Mammary epithelial cell (primary cell): ENCODE data around the gene PCNX4.

Experiments
- EZH2 ChIP-seq: IDR thresholded peaks from 2 replicates; pipeline ENCODE4 v1.6.1; 2012; ENCODE audit warnings: low read length, inconsistent platforms, borderline replicate concordance
- TF ChIP-seq, protein P1 (sequence below), 2 donors: IDR thresholded peaks in 1 of 2; conservative IDR thresholded peaks in 1 of 2; 2 replicates each; pipeline ENCODE4 v1.5.1; 2011 to 2012; ENCODE audit warnings: inconsistent platforms in 2 of 2, low read length in 2 of 2, mild to moderate bottlenecking in 2 of 2, control low read depth in 1 of 2, low read depth in 1 of 2; ENCODE audit not compliant: insufficient read depth in 1 of 2; ENCODE audit errors: extremely low read depth in 1 of 2

DNA sequence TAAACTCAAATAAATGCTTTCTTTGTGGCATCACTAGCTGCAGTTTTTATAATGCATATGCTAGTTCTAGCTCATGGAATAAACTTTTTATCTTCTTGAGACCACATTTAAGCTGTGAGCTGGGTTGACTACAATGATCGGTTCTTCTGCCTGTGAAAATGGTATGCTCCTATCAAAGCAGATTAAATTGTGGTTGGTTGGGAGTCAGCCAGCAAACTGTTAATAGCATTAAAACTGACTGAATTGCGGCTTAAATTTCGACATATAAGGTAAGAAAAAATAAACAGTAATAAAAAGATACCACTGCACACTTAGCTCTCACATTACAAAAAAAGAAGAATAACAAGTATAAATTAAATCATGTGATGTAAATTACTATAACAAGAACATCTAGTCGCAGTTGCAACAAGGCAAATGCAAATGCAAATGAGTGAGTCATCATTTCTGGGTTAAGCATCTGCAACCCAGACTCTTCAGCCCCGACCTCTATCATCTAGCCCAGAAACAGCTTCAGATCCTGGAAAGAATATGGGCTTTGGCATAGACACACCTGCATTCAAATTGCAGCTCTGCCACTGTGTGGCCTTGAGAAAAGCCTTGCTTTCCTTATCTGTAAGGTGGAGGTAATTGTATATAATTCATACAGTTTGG is 93.3 kb downstream of the PCNX4 start:
- no peak for TF ChIP-seq EZH2
- TF ChIP-seq, protein P1, sequence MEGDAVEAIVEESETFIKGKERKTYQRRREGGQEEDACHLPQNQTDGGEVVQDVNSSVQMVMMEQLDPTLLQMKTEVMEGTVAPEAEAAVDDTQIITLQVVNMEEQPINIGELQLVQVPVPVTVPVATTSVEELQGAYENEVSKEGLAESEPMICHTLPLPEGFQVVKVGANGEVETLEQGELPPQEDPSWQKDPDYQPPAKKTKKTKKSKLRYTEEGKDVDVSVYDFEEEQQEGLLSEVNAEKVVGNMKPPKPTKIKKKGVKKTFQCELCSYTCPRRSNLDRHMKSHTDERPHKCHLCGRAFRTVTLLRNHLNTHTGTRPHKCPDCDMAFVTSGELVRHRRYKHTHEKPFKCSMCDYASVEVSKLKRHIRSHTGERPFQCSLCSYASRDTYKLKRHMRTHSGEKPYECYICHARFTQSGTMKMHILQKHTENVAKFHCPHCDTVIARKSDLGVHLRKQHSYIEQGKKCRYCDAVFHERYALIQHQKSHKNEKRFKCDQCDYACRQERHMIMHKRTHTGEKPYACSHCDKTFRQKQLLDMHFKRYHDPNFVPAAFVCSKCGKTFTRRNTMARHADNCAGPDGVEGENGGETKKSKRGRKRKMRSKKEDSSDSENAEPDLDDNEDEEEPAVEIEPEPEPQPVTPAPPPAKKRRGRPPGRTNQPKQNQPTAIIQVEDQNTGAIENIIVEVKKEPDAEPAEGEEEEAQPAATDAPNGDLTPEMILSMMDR (conservative IDR thresholded peaks at IDR 0.05 in 1 of 2, IDR thresholded peaks at IDR 0.05 in 1 of 2; ENCODE audit: extremely low read depth in 1 of 2, insufficient read depth in 1 of 2, low read depth in 1 of 2, low read length in 2 of 2) = no peak
